C4-2B (cell line): ENCODE data around the gene PDHX.

ENCODE experiments used
- H3K27ac ChIP-seq: fragments of 450-650 bp; 2 replicates; pipeline ENCODE4 v1.5.1; 2017
- ZFX ChIP-seq: fragments of 450-650 bp; IDR thresholded peaks from 2 replicates; pipeline ENCODE4 v1.6.1; 2017
- TF ChIP-seq, protein P1 (sequence below): fragments of 450-650 bp; conservative IDR thresholded peaks from 2 replicates; pipeline ENCODE4 v1.5.1; 2017; ENCODE audit warnings: mild to moderate bottlenecking

The PDHX gene

DNA sequence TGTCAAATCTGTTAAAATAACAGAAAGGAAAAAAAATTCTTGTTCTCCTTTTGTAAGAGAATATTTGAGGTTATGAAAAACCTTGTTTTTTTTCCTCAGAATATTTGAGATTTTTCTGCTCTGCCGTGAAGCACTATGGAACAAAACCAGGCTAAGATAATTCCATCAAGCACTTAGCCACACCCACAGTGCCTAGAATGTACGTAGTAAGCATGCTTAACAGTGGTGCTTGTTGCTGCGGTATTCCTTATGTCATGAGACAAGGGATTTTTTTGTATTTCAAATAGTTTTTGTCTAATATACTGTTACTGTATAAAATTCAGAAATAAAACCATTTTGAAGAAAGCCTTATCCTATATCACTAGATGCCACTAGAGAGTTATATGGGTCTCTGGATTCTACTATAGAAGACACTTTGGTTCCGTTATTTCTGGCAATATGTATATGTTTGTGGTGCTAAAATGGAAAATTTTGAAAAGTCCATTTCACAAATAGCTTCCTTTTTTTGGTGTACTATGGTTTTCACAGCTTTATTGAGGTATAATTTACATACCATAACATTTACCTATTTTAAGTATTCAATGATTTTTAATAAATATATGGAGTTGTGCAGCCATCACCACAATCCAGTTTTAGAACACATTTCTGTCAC lies 23.7 kb downstream of the PDHX start:
- H3K27ac ChIP-seq: no peak overlapping the region
- TF ChIP-seq, protein P1, sequence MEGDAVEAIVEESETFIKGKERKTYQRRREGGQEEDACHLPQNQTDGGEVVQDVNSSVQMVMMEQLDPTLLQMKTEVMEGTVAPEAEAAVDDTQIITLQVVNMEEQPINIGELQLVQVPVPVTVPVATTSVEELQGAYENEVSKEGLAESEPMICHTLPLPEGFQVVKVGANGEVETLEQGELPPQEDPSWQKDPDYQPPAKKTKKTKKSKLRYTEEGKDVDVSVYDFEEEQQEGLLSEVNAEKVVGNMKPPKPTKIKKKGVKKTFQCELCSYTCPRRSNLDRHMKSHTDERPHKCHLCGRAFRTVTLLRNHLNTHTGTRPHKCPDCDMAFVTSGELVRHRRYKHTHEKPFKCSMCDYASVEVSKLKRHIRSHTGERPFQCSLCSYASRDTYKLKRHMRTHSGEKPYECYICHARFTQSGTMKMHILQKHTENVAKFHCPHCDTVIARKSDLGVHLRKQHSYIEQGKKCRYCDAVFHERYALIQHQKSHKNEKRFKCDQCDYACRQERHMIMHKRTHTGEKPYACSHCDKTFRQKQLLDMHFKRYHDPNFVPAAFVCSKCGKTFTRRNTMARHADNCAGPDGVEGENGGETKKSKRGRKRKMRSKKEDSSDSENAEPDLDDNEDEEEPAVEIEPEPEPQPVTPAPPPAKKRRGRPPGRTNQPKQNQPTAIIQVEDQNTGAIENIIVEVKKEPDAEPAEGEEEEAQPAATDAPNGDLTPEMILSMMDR: peak; percentile 21
- TF ChIP-seq ZFX: no peak

DNA sequence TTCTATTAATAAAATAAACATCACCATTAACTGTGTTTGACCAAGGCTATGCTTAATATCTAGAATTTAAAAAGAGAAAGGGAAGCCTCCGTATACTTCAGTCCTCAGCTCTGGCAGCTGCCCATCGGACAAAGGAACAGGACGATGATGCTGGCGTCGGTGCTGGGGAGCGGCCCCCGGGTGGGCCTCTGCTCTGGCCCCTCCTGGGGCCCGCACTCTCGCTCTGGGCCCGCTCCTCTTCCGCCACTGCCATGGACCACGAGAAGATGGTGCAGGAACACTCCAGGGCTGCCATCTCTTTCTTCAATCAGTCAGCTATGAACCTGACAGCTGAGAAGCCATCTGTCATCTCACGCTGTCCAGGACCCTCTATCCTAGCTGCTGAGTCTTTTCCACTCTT lies 25.3 kb downstream of the PDHX start:
- H3K27ac ChIP-seq: no peak overlapping the region
- TF ChIP-seq, protein P1: no peak
- no peak for TF ChIP-seq ZFX

DNA sequence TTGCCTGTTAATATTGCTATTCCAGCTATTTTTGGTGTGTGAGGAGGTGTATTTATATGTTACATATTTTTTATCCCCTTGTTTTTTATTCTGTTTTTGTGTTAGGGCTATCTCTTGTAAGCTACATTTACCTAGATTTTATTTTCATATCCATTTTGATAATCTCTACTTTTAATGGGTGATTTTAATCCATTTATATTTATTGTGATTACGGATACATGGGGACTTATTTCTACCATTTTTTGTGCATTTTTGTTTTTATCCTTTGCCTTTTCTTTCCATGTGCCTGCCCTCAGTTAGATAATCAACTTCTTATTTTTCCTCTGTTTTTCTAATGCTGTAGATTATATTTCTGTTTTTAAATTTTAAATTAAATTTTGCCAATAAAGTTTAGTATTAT lies 28.3 kb downstream of the PDHX start:
- TF ChIP-seq, protein P1: no peak
- TF ChIP-seq ZFX: no peak
- H3K27ac ChIP-seq: no peak overlapping the region

DNA sequence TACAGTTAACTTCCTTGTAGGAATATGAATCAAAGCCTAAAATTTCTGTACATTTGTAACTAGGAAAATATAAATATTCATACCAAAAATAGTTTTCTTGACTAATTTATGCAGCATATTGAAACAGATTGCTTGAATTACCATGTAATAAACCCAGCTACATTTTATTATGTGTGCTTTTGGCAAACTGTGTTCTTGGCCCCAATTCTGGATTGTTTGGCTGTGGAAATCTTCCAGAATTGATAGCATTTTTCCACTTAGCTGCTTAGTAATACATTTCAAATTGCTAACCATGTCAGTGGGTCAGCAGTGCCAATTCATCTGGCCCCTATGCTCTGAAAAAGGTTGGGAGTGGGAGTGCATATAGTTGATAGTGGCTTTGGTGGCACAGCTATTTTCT lies 32.3 kb downstream of the PDHX start:
- TF ChIP-seq ZFX: no peak
- TF ChIP-seq, protein P1: no peak
- H3K27ac ChIP-seq: no peak overlapping the region

DNA sequence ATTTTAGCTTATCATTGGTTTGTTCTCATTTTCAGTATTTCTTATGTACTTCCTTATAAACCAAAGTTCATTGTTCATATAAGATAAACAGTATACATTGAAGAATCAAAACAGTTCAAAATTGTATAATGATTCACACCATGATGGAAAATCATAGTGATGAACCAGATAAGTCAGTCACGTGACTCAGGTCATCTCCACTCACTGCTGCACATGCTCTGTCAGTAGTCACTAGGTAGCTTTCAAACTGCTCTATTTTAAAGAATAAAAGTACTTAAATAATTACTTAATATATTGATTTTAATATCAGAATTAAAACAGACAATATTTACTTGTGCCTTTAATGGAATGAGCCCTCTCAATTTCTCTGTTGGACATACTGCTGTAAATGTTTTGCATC lies 37.5 kb downstream of the PDHX start:
- TF ChIP-seq, protein P1: no peak
- no peak for TF ChIP-seq ZFX
- no peak overlapping the region for H3K27ac ChIP-seq

DNA sequence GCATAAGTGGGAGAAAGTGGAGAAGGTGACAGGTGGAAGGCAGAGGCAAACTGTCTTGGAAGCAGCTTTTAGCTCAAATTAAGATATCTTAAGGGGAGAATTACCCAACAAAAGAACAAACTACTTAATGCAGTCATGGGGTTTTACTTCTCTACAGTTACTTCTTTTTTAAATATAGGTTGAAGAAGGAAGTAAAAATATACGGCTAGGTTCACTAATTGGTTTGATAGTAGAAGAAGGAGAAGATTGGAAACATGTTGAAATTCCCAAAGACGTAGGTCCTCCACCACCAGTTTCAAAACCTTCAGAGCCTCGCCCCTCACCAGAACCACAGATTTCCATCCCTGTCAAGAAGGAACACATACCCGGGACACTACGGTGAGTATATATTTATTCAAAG lies 40.8 kb downstream of the PDHX start:
- no peak for TF ChIP-seq ZFX
- TF ChIP-seq, protein P1: no peak
- H3K27ac ChIP-seq: no peak overlapping the region

DNA sequence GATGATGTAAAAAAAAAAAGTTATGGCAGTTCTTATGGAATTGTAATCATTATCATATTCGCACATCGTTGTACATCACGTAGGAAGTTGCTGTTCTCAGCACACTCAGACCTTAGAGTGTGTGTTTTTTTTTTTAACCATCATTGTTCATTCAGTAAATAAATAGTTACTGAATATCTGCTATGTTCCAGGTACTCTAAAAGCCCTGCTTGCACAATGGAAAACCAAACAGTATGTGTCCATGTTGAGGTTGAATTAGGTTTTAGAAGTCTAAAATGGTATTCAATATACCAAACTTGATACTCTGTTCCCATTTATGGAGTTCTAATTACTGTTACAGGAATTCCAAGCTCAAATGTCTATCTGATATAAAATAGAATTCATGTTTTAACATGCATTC lies 41.2 kb downstream of the PDHX start:
- TF ChIP-seq, protein P1: no peak
- TF ChIP-seq ZFX: no peak
- no peak overlapping the region for H3K27ac ChIP-seq
